Right cardiac atrium (tissue), 5 donors: ENCODE data around the gene LANCL2. TPM values are rescaled to one million over a fixed set of nuclear protein-coding genes. Genes with fewer than 3 reads are reported as not detected.
"Not testable (repeated sequence)": the region's sequence is repeated elsewhere in the genome, so short reads cannot be mapped to it uniquely, and the experiment has no call there.

Experiments used
- ATAC-seq, 2 donors: fragments of 200-7000 bp; cut with Tn5 transposase; one replicate each; pipeline versions ENCODE4 v1.8.0 to v1.9.1; 2020; ENCODE audit warnings: moderate library complexity in 2 of 2, mild to moderate bottlenecking in 1 of 2
- DNase-seq, 3 donors: peaks; one replicate each; pipeline ENCODE4 v3.0.0-alpha.2; 2020
- H3K27ac ChIP-seq: one replicate; pipeline ENCODE4 v1.5.1; 2013; ENCODE audit warnings: mild to moderate bottlenecking, low read length, control low read depth, moderate library complexity
- H3K27me3 ChIP-seq: one replicate; pipeline ENCODE4 v1.6.1; 2013; ENCODE audit not compliant: control insufficient read depth, insufficient read depth
- H3K4me1 ChIP-seq: one replicate; pipeline ENCODE4 v1.6.1; 2013; ENCODE audit warnings: low read length; ENCODE audit not compliant: control insufficient read depth, insufficient read depth
- H3K4me3 ChIP-seq: one replicate; pipeline ENCODE4 v1.5.1; 2013; ENCODE audit warnings: low read length, control low read depth
- H3K9me3 ChIP-seq: one replicate; pipeline ENCODE4 v1.6.1; 2013; ENCODE audit warnings: low read length; ENCODE audit not compliant: control insufficient read depth
- WGBS: extraction: QIAGEN DNeasy Blood & Tissue Kit; methylation state at CpG from one replicate; pipeline ENCODE4 v1.1.7; 2013; 5-methylcytosine and 5-hydroxymethylcytosine counted together
- intact Hi-C, 4 donors: fragments of 100-400 bp; cut with DNase I; formaldehyde crosslinking; loops; one replicate each; pipeline versions ENCODE4 v1.11.0 to v1.14.0; 2022 to 2023
- polyA plus RNA-seq: library from polyadenylated mRNA; stranded (reverse); fragments of 200-250 nt; gene quantifications from one replicate; pipeline ENCODE4 v1.2.3, GENCODE V29; 2013
- total RNA-seq, 4 donors: library from RNA; stranded (reverse); fragmentation: NEBNext Ultra II Directional; extraction: Animal tissue kit (Norgen Biotek cat#: 25700); gene quantifications; one replicate each; pipeline ENCODE4 v1.2.1, GENCODE V29; 2021
- donor health status: healthy with polysubstance abuse.
- donor health status: DM: no; HTN: yes; CAD: no.
- donor health status: DM: no; HTN: no; CAD: no.
- donor health status: DM: no; HTN: yes; CAD: no; lungs with severe emphysema.
- donor health status: DM: yes; HTN: yes; CAD: no.

LANCL2 gene
- total and polyA plus RNA-seq, 5 donors = 4.2 to 9.9 (median 8.7) TPM

GRCh38 chr7:55343002-55343781, 21.9 kb upstream of the LANCL2 start:
- H3K4me3 ChIP-seq = no peak overlapping the region
- ATAC-seq (peak in 1 of 2 donors; percentile 15), DNase-seq (no peak)
- no peaks in the 10 kb centered on the region for H3K4me1 ChIP-seq
- no peaks in the 10 kb centered on the region for H3K9me3 ChIP-seq
- 91% methylated on average over 42 of the region's 42 CpGs for WGBS
- no peaks in the 10 kb centered on the region for H3K27me3 ChIP-seq
- intact Hi-C loops = no loop called here
- H3K27ac ChIP-seq = no peak overlapping the region

DNA sequence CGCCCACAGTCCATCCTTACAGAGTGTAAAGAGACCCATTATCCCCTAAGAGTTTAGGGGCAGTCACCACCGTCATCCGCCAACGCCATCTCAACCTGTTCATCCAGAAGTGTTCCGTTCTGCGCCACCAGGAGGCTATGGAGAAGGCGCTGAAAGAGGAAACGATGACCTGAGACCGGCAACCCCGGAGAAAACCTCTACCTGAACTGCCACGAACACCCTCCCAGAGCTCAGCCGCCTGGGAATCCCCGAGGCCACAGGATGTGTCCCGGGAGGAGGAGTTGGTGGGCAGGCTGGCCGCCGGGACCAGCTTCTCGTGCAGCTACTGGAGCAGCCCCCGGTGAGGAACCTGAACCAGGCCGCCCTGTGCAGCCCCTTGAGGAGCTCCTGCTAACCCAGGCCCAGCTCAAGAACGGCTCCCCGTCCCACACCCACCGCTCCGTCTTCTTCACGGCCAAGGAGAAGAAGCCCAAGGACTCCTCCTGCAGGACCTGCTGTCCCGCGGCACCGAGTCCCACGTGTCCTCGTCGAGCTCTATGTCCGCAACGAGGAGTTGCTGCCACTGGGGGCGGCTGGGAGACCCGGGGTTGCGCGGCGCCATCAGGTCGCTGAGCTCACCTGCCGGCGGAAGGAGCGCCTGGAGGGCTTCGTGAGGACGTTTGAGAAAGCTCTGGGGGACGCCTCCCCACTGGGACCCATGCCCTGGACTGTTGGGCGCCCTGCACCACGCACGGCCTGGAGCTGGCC, 21.1 kb upstream of the LANCL2 start:
- Histone ChIP-seq H3K27ac (no peak overlapping the region), H3K4me1 (no peaks in the 10 kb centered on the region), H3K9me3 (no peaks in the 10 kb centered on the region), H3K27me3 (no peaks in the 10 kb centered on the region), H3K4me3 (no peak overlapping the region)
- ATAC-seq (peak in 1 of 2 donors; percentile 24), DNase-seq (no peak)
- intact Hi-C loops = no loop called here
- 92% methylated on average over 47 of the region's 47 CpGs for WGBS

DNA sequence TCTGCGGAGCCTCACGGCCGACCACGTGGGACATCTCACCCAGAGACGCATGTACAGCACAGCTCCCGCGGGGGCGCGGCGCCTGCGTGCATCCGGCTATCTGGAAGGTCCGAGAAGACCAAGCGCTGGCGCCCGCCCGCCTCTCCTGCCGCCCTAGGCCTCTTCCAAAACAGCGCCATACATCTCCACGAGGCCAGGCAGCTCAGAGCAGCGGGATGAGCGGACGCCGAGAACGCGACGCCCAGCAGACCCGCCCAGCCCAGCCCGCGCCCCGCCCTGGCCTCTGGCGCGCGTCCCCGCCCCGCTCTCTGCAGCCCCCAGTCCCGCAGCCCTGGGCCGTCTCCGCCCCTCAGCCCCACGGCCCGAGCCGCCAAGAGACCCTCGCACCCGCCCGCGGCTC, 20.3 kb upstream of the LANCL2 start:
- DNase-seq (no peak), ATAC-seq (no peak)
- H3K9me3 ChIP-seq = no peaks in the 10 kb centered on the region
- H3K4me1 ChIP-seq = no peaks in the 10 kb centered on the region
- WGBS = 45% methylated on average over 46 of the region's 46 CpGs
- H3K4me3 ChIP-seq = no peak overlapping the region
- no peaks in the 10 kb centered on the region for H3K27me3 ChIP-seq
- intact Hi-C loops = no loop called here
- no peak overlapping the region for H3K27ac ChIP-seq

GRCh38 chr7:55345292-55345691, 19.8 kb upstream of the LANCL2 start:
- intact Hi-C loops = no loop called here
- WGBS = 76% methylated on average over 22 of the region's 22 CpGs
- DNase-seq (no peak), ATAC-seq (no peak)
- no peak overlapping the region for H3K4me3 ChIP-seq
- no peaks in the 10 kb centered on the region for H3K4me1 ChIP-seq
- H3K27ac ChIP-seq = no peak overlapping the region
- H3K27me3 ChIP-seq = no peaks in the 10 kb centered on the region
- no peaks in the 10 kb centered on the region for H3K9me3 ChIP-seq

DNA sequence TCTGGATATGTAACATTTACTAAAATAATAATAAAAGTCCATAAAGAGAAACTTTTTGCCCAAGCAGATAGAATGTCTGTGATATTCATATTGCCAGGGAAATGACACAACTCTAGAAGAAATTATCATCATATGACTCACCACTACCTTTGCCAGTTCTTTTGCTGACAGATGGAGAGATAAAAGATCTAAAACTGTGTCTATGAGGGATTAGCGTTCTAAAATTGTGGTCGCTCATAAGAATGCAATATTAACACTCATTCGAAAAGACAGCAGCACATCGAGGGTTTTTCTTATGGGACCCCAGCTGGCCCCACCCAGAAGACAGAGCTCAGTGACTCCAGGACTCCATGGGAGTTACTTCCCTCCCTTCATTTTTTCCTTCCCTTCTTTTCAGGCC, 16.6 kb upstream of the LANCL2 start:
- no peak for DNase-seq
- intact Hi-C loops = no loop called here
- Histone ChIP-seq H3K27me3 (no peaks in the 10 kb centered on the region), H3K4me1 (no peaks in the 10 kb centered on the region), H3K4me3 (no peak overlapping the region), H3K9me3 (no peaks in the 10 kb centered on the region), H3K27ac (no peak overlapping the region)
- 67% methylated on average over 4 of the region's 4 CpGs for WGBS
- ATAC-seq = no peak

- Histone ChIP-seq H3K4me3 (no peak overlapping the region), H3K9me3 (no peaks in the 10 kb centered on the region), H3K27me3 (no peaks in the 10 kb centered on the region), H3K27ac (no peak overlapping the region), H3K4me1 (no peaks in the 10 kb centered on the region)
- intact Hi-C loops = no loop called here
- no peak for DNase-seq
- 28% methylated on average over 2 of the region's 2 CpGs for WGBS
- peak; percentile 41 to 71 for ATAC-seq
Measured at GRCh38 chr7:55349121-55349520, 16.0 kb upstream of the LANCL2 start.

GRCh38 chr7:55350281-55350680, 14.9 kb upstream of the LANCL2 start:
- Histone ChIP-seq H3K27ac (no peak overlapping the region), H3K4me3 (no peak overlapping the region), H3K4me1 (no peaks in the 10 kb centered on the region), H3K27me3 (no peaks in the 10 kb centered on the region), H3K9me3 (no peaks in the 10 kb centered on the region)
- no peak for DNase-seq
- no peak for ATAC-seq
- 74% methylated on average over 7 of the region's 7 CpGs for WGBS
- intact Hi-C loops = no loop called here

- no peaks in the 10 kb centered on the region for H3K4me1 ChIP-seq
- intact Hi-C loops = no loop called here
- WGBS = 57% methylated on average over 3 of the region's 3 CpGs
- H3K4me3 ChIP-seq = no peak overlapping the region
- DNase-seq = no peak
- no peaks in the 10 kb centered on the region for H3K27me3 ChIP-seq
- no peak overlapping the region for H3K27ac ChIP-seq
- no peak for ATAC-seq
- H3K9me3 ChIP-seq = no peaks in the 10 kb centered on the region
Measured at GRCh38 chr7:55351263-55351662, 13.9 kb upstream of the LANCL2 start.

DNA sequence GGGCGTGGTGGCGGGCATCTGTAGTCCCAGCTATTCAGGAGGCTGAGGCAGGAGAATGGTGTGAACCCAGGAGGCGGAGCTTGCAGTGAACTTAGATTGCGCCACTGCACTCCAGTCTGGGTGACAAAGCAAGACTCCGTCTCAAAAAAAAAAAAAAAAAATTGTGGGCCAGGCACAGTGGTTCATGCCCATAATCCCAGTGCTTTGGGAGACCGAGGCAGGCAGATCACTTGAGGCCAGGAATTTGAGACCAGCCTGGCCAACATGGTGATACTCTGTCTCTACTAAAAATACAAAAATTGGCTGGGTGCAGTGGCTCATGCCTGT, 12.2 kb upstream of the LANCL2 start:
- H3K4me1 ChIP-seq, H3K9me3 ChIP-seq, intact Hi-C loops, H3K27ac ChIP-seq, H3K4me3 ChIP-seq, DNase-seq, H3K27me3 ChIP-seq, ATAC-seq: not testable (repeated sequence)
- WGBS = 94% methylated on average over 6 of the region's 6 CpGs

GRCh38 chr7:55360486-55360885, 4.7 kb upstream of the LANCL2 start:
- DNase-seq (peak in 1 of 3 donors; percentile 51), ATAC-seq (no peak)
- Histone ChIP-seq H3K27me3 (no peaks in the 10 kb centered on the region), H3K27ac (no peak overlapping the region), H3K4me1 (no peaks in the 10 kb centered on the region), H3K4me3 (no peak overlapping the region), H3K9me3 (no peaks in the 10 kb centered on the region)
- intact Hi-C loops = no loop called here
- 44% methylated on average over 2 of the region's 2 CpGs for WGBS

- Histone ChIP-seq H3K9me3 (no peaks in the 10 kb centered on the region), H3K4me1 (no peaks in the 10 kb centered on the region), H3K27me3 (no peaks in the 10 kb centered on the region), H3K27ac (no peak overlapping the region), H3K4me3 (no peak overlapping the region)
- ATAC-seq (no peak), DNase-seq (no peak)
- 77% methylated on average over 6 of the region's 6 CpGs for WGBS
- intact Hi-C loops = no loop called here
Measured at GRCh38 chr7:55361560-55361959, 3.6 kb upstream of the LANCL2 start.
